H1 (cell line): ENCODE measurements around the gene DHX34. TPM values are rescaled to one million over a fixed set of nuclear protein-coding genes. Genes with fewer than 3 reads are reported as not detected.
A peak's percentile ranks its signal among the peaks of the same experiment; 100 is the strongest.

Source experiments
- CTCF ChIA-PET: fragments of 300-600 bp; sonication (Branson Sonifier 250); formaldehyde crosslinking; loops from one replicate; lab custom pipeline; 2021; ENCODE audit not compliant: partially characterized antibody; lab: Charles Lee
- POLR2A ChIA-PET: fragments of 300-600 bp; sonication (Branson Sonifier 250); formaldehyde crosslinking; loops from one replicate; lab custom pipeline; 2021; ENCODE audit warnings: inconsistent platforms; ENCODE audit not compliant: partially characterized antibody; lab: Charles Lee
- DNase-seq, 2 experiments: peaks; one replicate each; pipeline versions ENCODE4 v3.0.0 to v3.0.0-alpha.2; 2010 to 2022; ENCODE audit warnings: low spot score in 2 of 2, low read depth in 1 of 2, mixed read lengths in 1 of 2
- FAIRE-seq: peaks from 2 replicates; lab custom pipeline; 2011; peaks lifted over from hg19 to GRCh38; lab: Jason Lieb, UNC
- H2AFZ ChIP-seq: 2 replicates; pipeline ENCODE4 v1.8.1; 2012; ENCODE audit warnings: low read length, inconsistent platforms
- H2AK5ac ChIP-seq: 2 replicates; pipeline ENCODE4 v1.6.1; 2013; ENCODE audit warnings: low read depth, low read length
- H2BK120ac ChIP-seq: replicated peaks from 2 replicates; pipeline ENCODE3; 2013; ENCODE audit warnings: low read depth, low read length, inconsistent platforms
- H2BK12ac ChIP-seq: 2 replicates; pipeline ENCODE4 v1.6.1; 2013; ENCODE audit warnings: low read depth, low read length
- H2BK15ac ChIP-seq: 2 replicates; pipeline ENCODE4 v1.6.1; 2013; ENCODE audit warnings: low read length
- H2BK20ac ChIP-seq: 2 replicates; pipeline ENCODE4 v1.6.1; 2013; ENCODE audit warnings: low read length
- H2BK5ac ChIP-seq: 2 replicates; pipeline ENCODE4 v1.6.1; 2013; ENCODE audit warnings: low read depth, low read length
- H3K14ac ChIP-seq: 2 replicates; pipeline ENCODE4 v1.6.1; 2013; ENCODE audit warnings: inconsistent platforms; ENCODE audit not compliant: insufficient read length
- H3K18ac ChIP-seq: 2 replicates; pipeline ENCODE4 v1.6.1; 2013; ENCODE audit warnings: low read length; ENCODE audit errors: extremely low read depth
- H3K23ac ChIP-seq: 2 replicates; pipeline ENCODE4 v1.6.1; 2013; ENCODE audit warnings: inconsistent platforms; ENCODE audit not compliant: insufficient read length
- H3K23me2 ChIP-seq: 2 replicates; pipeline ENCODE4 v1.6.1; 2013; ENCODE audit warnings: low read depth, low read length
- H3K27ac ChIP-seq: 2 replicates; pipeline ENCODE4 v1.6.1; 2011; ENCODE audit warnings: low read depth, low read length, inconsistent platforms
- H3K27me3 ChIP-seq, 4 experiments: replicated peaks in 1 of 4; 1 replicate in 1 of 4; 2 replicates in 3 of 4; pipeline versions ENCODE4 v1.6.1 to v1.8.1; 2011 to 2013; ENCODE audit warnings: low read length in 3 of 4, mild to moderate bottlenecking in 3 of 4, inconsistent platforms in 2 of 4, mixed read lengths in 2 of 4, moderate library complexity in 1 of 4; ENCODE audit not compliant: control insufficient read depth in 3 of 4, insufficient read depth in 3 of 4; ENCODE audit errors: extremely low read depth in 1 of 4
- H3K36me3 ChIP-seq, 4 experiments: 2 replicates each; pipeline versions ENCODE4 v1.6.1 to v1.8.1; 2011 to 2013; ENCODE audit warnings: mild to moderate bottlenecking in 4 of 4, low read length in 3 of 4, moderate library complexity in 2 of 4, control low read depth in 1 of 4, inconsistent platforms in 1 of 4; ENCODE audit not compliant: insufficient read depth in 4 of 4, control insufficient read depth in 2 of 4
- H3K4ac ChIP-seq: replicated peaks from 2 replicates; pipeline ENCODE3; 2013; ENCODE audit warnings: low read length, low read depth, mixed read lengths, inconsistent platforms; ENCODE audit not compliant: insufficient read length
- H3K4me1 ChIP-seq, 4 experiments: replicated peaks in 1 of 4; 1 replicate in 1 of 4; 2 replicates in 3 of 4; pipeline versions ENCODE4 v1.6.1 to v1.8.1; 2011 to 2013; ENCODE audit warnings: low read length in 3 of 4, inconsistent platforms in 2 of 4, mixed read lengths in 1 of 4; ENCODE audit not compliant: insufficient read depth in 4 of 4, control insufficient read depth in 3 of 4
- H3K4me2 ChIP-seq, 2 experiments: 2 replicates each; pipeline versions ENCODE4 v1.6.1 to v1.8.1; 2011 to 2013; ENCODE audit warnings: low read depth in 2 of 2, low read length in 2 of 2, control low read depth in 1 of 2, inconsistent platforms in 1 of 2, mild to moderate bottlenecking in 1 of 2; ENCODE audit not compliant: insufficient read depth in 1 of 2
- H3K4me3 ChIP-seq, 4 experiments: fragments of 200-600, 300-600 bp in 1 of 4; sonication (generic), shearing (Covaris generic), sonication (Bioruptor Twin) in 1 of 4; 2 replicates each; pipeline versions ENCODE4 v1.5.1 to v1.8.1; 2011 to 2016; ENCODE audit warnings: low read length in 4 of 4, low read depth in 3 of 4, control low read depth in 2 of 4, inconsistent platforms in 2 of 4, mild to moderate bottlenecking in 2 of 4, mixed read lengths in 1 of 4, moderate library complexity in 1 of 4; ENCODE audit not compliant: insufficient read depth in 2 of 4; ENCODE audit errors: extremely low read depth in 1 of 4
- H3K56ac ChIP-seq: replicated peaks from 2 replicates; pipeline ENCODE3; 2013; ENCODE audit warnings: low read depth, mild to moderate bottlenecking, mixed read lengths, low read length, inconsistent platforms; ENCODE audit not compliant: insufficient read length
- H3K79me1 ChIP-seq: 2 replicates; pipeline ENCODE4 v1.6.1; 2013; ENCODE audit warnings: low read depth, low read length, control low read depth
- H3K79me2 ChIP-seq, 2 experiments: 2 replicates each; pipeline versions ENCODE4 v1.6.1 to v1.8.1; 2012 to 2013; ENCODE audit warnings: low read length in 2 of 2, mild to moderate bottlenecking in 2 of 2, inconsistent platforms in 1 of 2; ENCODE audit not compliant: insufficient read depth in 2 of 2, control insufficient read depth in 1 of 2
- H3K9ac ChIP-seq, 4 experiments: replicated peaks in 1 of 4; 1 replicate in 1 of 4; 2 replicates in 3 of 4; pipeline versions ENCODE4 v1.6.1 to v1.8.1; 2011 to 2013; ENCODE audit warnings: low read depth in 3 of 4, low read length in 3 of 4, control low read depth in 2 of 4, mild to moderate bottlenecking in 2 of 4, moderate library complexity in 2 of 4, inconsistent platforms in 1 of 4; ENCODE audit errors: extremely low read depth in 1 of 4
- H3K9me3 ChIP-seq, 2 experiments: 2 replicates each; pipeline versions ENCODE4 v1.6.1 to v1.8.1; 2012 to 2013; ENCODE audit warnings: mild to moderate bottlenecking in 2 of 2, moderate library complexity in 2 of 2, control low read depth in 1 of 2, inconsistent platforms in 1 of 2, low read depth in 1 of 2, low read length in 1 of 2, mixed read lengths in 1 of 2; ENCODE audit not compliant: insufficient read depth in 2 of 2
- H4K20me1 ChIP-seq, 2 experiments: replicated peaks in 1 of 2; 2 replicates each; pipeline versions ENCODE3 to v1.8.1; 2011 to 2013; ENCODE audit warnings: inconsistent platforms in 2 of 2, low read length in 2 of 2, mild to moderate bottlenecking in 1 of 2; ENCODE audit not compliant: insufficient read depth in 2 of 2, control insufficient read depth in 1 of 2
- H4K5ac ChIP-seq: 2 replicates; pipeline ENCODE4 v1.6.1; 2013; ENCODE audit warnings: low read length, low read depth, mixed read lengths, inconsistent platforms; ENCODE audit not compliant: insufficient read length
- H4K8ac ChIP-seq: 2 replicates; pipeline ENCODE4 v1.8.0; 2013; ENCODE audit warnings: mild to moderate bottlenecking, moderate library complexity, low read length, inconsistent platforms; ENCODE audit not compliant: insufficient read depth; ENCODE audit errors: extremely low read depth
- H4K91ac ChIP-seq: replicated peaks from 2 replicates; pipeline ENCODE3; 2013; ENCODE audit warnings: low read length, mixed read lengths, inconsistent platforms; ENCODE audit not compliant: insufficient read length
- EZH2 ChIP-seq: fragments of 200-600 bp; sonication (generic); IDR thresholded peaks from 2 replicates; pipeline ENCODE4 v1.7.1; 2012; ENCODE audit warnings: low read depth, mild to moderate bottlenecking, moderate library complexity, low read length, inconsistent platforms; ENCODE audit not compliant: severe bottlenecking
- JUND ChIP-seq: IDR thresholded peaks from 2 replicates; pipeline ENCODE4 v1.6.1; 2011; ENCODE audit warnings: mild to moderate bottlenecking, improper control_type of control experiment, low read length
- KDM4A ChIP-seq: IDR thresholded peaks from one replicate; pipeline ENCODE4 v1.7.1; 2012; ENCODE audit warnings: low read depth, mild to moderate bottlenecking, moderate library complexity, low read length, inconsistent platforms; ENCODE audit not compliant: severe bottlenecking
- SP4 ChIP-seq: IDR thresholded peaks from 2 replicates; pipeline ENCODE4 v1.6.1; 2012; ENCODE audit warnings: low read length, inconsistent platforms
- SUZ12 ChIP-seq: fragments of 200-600 bp; sonication (generic); IDR thresholded peaks from 2 replicates; pipeline ENCODE4 v1.6.1; 2012; ENCODE audit warnings: mild to moderate bottlenecking, inconsistent platforms, low read length, moderate library complexity, mixed read lengths
- WGBS, 2 experiments: shearing (Covaris generic) in 1 of 2; methylation state at CpG; one replicate each; pipeline versions ENCODE4 v1.1.6 to v1.1.7; 2013 to 2015; ENCODE audit warnings: low lambda C conversion rate in 2 of 2, mixed read lengths in 2 of 2, inconsistent platforms in 1 of 2, low coverage in 1 of 2, missing lambda C conversion rate in 1 of 2; ENCODE audit not compliant: insufficient replicate concordance in 2 of 2, insufficient coverage in 1 of 2, insufficient read length in 1 of 2; ENCODE audit errors: extremely low coverage in 1 of 2, missing lambda C conversion rate in 1 of 2; 5-methylcytosine and 5-hydroxymethylcytosine counted together
- polyA plus RNA-seq, 7 experiments: library from polyadenylated mRNA; depleted of rRNA in 3 of 7; stranded (reverse) in 5 of 7; unstranded in 2 of 7; fragments of >200 nt in 5 of 7; fragments of 200-250 nt in 2 of 7; gene quantifications; 1 replicate in 5 of 7; 2 replicates in 1 of 7; 4 replicates in 1 of 7; pipeline versions ENCODE4 v1.2.1 to v1.2.3, GENCODE V29; 2011 to 2013; ENCODE audit warnings: missing spikeins in 2 of 7, mixed read lengths in 2 of 7
- total RNA-seq: library from RNA; stranded (reverse); fragmentation: NEBNext Ultra II Directional; extraction: Animal tissue kit (Norgen Biotek cat#: 25700); gene quantifications from 2 replicates; pipeline ENCODE4 v1.2.1, GENCODE V29; 2021

DHX34 gene
- total and polyA plus RNA-seq, 2 of the 8 experiments (the other 6 are each of a cell fraction or from before 2014, with no cell fraction given), result 17.5 to 24.3 TPM

DNA sequence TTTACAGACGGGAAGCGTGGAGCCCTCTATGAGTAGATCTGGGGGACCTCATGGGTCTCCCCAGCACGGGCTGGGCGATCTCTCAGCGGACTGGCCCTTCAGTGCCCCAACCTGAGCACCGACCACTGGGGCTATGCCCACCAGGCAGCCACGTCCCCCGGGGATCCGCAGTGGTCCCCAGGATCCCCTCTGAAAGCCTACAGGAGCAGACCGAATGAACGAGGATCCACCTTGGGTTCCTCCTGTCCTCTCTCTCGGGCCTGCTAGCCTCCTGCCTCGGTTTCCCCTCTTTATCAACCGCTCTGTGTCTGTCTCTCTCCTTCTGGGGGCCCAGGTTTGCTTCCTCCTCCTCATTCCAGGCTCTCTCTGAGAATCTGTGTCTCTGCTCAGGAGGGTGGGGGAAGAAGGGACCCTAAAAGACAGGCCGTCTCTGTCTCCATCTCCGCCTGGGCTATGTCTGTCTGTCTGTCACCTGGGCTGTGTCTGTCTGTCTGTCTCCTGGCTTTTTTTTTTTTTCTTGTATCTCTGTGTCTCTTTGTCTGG is 72.2 kb downstream of the DHX34 start:
- no peak overlapping the region for H2BK120ac ChIP-seq
- DNase-seq (no peak), FAIRE-seq (no peak)
- no peak overlapping the region for H3K4ac ChIP-seq
- H3K79me1 ChIP-seq, result no peaks in the 10 kb centered on the region
- no peak overlapping the region; the same call in 1 of the 2 replicates for H2AK5ac ChIP-seq
- H3K56ac ChIP-seq, result no peak overlapping the region
- no peaks in the 10 kb centered on the region for H3K9me3 ChIP-seq
- no peak overlapping the region for H2AFZ ChIP-seq
- peak overlapping the region; percentile 29; the same call in 1 of the 2 replicates for H2BK12ac ChIP-seq
- H3K27me3 ChIP-seq, result peaks cover 39 to 76% (median 74%) of the 10 kb centered on the region in 4 experiments
- WGBS, 2 experiments, result 10% methylated on average over 16 of the region's 16 CpGs; no CpG with 5 or more reads in 1 of the 2 experiments
- no peak overlapping the region for H4K91ac ChIP-seq
- H3K4me2 ChIP-seq, result peak overlapping the region; percentile 92 to 96
- H3K79me2 ChIP-seq, result no peaks in the 10 kb centered on the region
- H3K36me3 ChIP-seq, result no peaks in the 10 kb centered on the region
- POLR2A ChIA-PET, result interaction anchor here (0.9 kb wide), 1 partner anchor 19 kb away, joined by 3 read pairs; no protein-coding TSS in a partner anchor
- no peak overlapping the region for H2BK15ac ChIP-seq
- H3K14ac ChIP-seq, result no peak overlapping the region
- H3K4me1 ChIP-seq, result peaks cover 6 to 34% (median 19%) of the 10 kb centered on the region in 4 experiments
- no peak overlapping the region for H4K8ac ChIP-seq
- H3K27ac ChIP-seq, result no peak overlapping the region
- H3K23ac ChIP-seq, result no peak overlapping the region
- peaks cover 5 to 8% of the 10 kb centered on the region in 2 experiments for H4K20me1 ChIP-seq
- peaks cover 36% of the 10 kb centered on the region for H3K23me2 ChIP-seq
- TF ChIP-seq SP4 (no peak), EZH2 (peak; percentile 59), SUZ12 (peak; percentile 74; the same call in 1 of the 2 replicates), JUND (no peak), KDM4A (peak; percentile 4)
- TF ChIP-seq, all 59 proteins: peak for 3
- CTCF ChIA-PET, result no interaction called here
- H4K5ac ChIP-seq, result no peak overlapping the region
- no peak overlapping the region for H3K9ac ChIP-seq
- H3K4me3 ChIP-seq, result peak overlapping the region in 3 of 4 experiments; percentile 26 to 75 (median 27); a peak in 6 of 8 replicates
- H3K18ac ChIP-seq, result peak overlapping the region; percentile 38; the same call in 1 of the 2 replicates
- no peak overlapping the region for H2BK5ac ChIP-seq
- no peak overlapping the region for H2BK20ac ChIP-seq
